SK-N-DZ (cell line): ENCODE data around the gene SLC12A8.
"Not testable (repeated sequence)": the region's sequence is repeated elsewhere in the genome, so short reads cannot be mapped to it uniquely, and the experiment has no call there.

Experiments used
- DNase-seq: peaks from one replicate; pipeline ENCODE4 v3.0.0-alpha.2; 2015; ENCODE audit warnings: low spot score

The SLC12A8 gene

GRCh38 chr3:125116311-125117080 is 96.1 kb downstream of the SLC12A8 start:
- DNase-seq, result no peak

- DNase-seq, result no peak
These were observed 96.9 kb downstream of the SLC12A8 start for GRCh38 chr3:125115640-125116039.

- no peak for DNase-seq
These were observed 99.6 kb downstream of the SLC12A8 start for GRCh38 chr3:125112981-125113380.

GRCh38 chr3:125110876-125111480 is 101.6 kb downstream of the SLC12A8 start:
- DNase-seq, result no peak

- no peak for DNase-seq
These were observed 102.3 kb downstream of the SLC12A8 start for GRCh38 chr3:125110016-125110875.

GRCh38 chr3:125109536-125109925 is 103.0 kb downstream of the SLC12A8 start:
- DNase-seq, result no peak

- no peak for DNase-seq
These were observed 103.6 kb downstream of the SLC12A8 start for GRCh38 chr3:125108833-125109535.

- DNase-seq, result no peak
These were observed 104.5 kb downstream of the SLC12A8 start for GRCh38 chr3:125107861-125108567.

- no peak for DNase-seq
These were observed 105.2 kb downstream of the SLC12A8 start for GRCh38 chr3:125107363-125107762.

GRCh38 chr3:125105116-125105515 is 107.4 kb downstream of the SLC12A8 start:
- no peak for DNase-seq

- no peak for DNase-seq
These were observed 107.9 kb downstream of the SLC12A8 start for GRCh38 chr3:125104639-125105038.

- no peak for DNase-seq
These were observed 109.1 kb downstream of the SLC12A8 start for GRCh38 chr3:125103406-125103805.

- DNase-seq, result no peak
These were observed 110.1 kb downstream of the SLC12A8 start for GRCh38 chr3:125102470-125102869.

GRCh38 chr3:125098611-125099291 is 113.8 kb downstream of the SLC12A8 start:
- no peak for DNase-seq

- DNase-seq, result no peak
These were observed 121.9 kb downstream of the SLC12A8 start for GRCh38 chr3:125090649-125091048.

GRCh38 chr3:125087768-125088391 is 124.7 kb downstream of the SLC12A8 start:
- no peak for DNase-seq

GRCh38 chr3:125085166-125085565 is 127.4 kb downstream of the SLC12A8 start:
- no peak for DNase-seq

GRCh38 chr3:125083776-125084175 is 128.8 kb downstream of the SLC12A8 start:
- no peak for DNase-seq

GRCh38 chr3:125082339-125082738 is 130.2 kb downstream of the SLC12A8 start:
- DNase-seq, result not testable (repeated sequence)

GRCh38 chr3:125080077-125080476 is 132.5 kb downstream of the SLC12A8 start:
- no peak for DNase-seq
